HG02885 (cell line): ENCODE data around the gene CDHR2.
A peak's percentile ranks its signal among the peaks of the same experiment; 100 is the strongest.
"Not testable (repeated sequence)": the region's sequence is repeated elsewhere in the genome, so short reads cannot be mapped to it uniquely, and the experiment has no call there.

ENCODE experiments used
- ATAC-seq: cut with Tn5 transposase; IDR thresholded peaks from one replicate; pipeline ENCODE4 v1.9.1; 2021; ENCODE audit warnings: mild to moderate bottlenecking; ENCODE audit not compliant: unreplicated experiment, poor library complexity

Gene CDHR2

GRCh38 chr5:176538230-176538988 lies 10.7 kb upstream of the CDHR2 start:
- ATAC-seq: no peak

GRCh38 chr5:176538989-176539384 lies 10.2 kb upstream of the CDHR2 start:
- ATAC-seq: no peak

GRCh38 chr5:176540476-176540899 lies 8.7 kb upstream of the CDHR2 start:
- no peak for ATAC-seq

- no peak for ATAC-seq
Observed at GRCh38 chr5:176540956-176541337, 8.2 kb upstream of the CDHR2 start.

GRCh38 chr5:176541338-176542134 lies 7.6 kb upstream of the CDHR2 start:
- ATAC-seq: no peak

- no peak for ATAC-seq
Observed at GRCh38 chr5:176542135-176542595, 7.0 kb upstream of the CDHR2 start.

GRCh38 chr5:176542596-176543427 lies 6.3 kb upstream of the CDHR2 start:
- ATAC-seq: peak; percentile 64

GRCh38 chr5:176543428-176544182 lies 5.5 kb upstream of the CDHR2 start:
- ATAC-seq: peak; percentile 78

- no peak for ATAC-seq
Observed at GRCh38 chr5:176545388-176545736, 3.8 kb upstream of the CDHR2 start.

- ATAC-seq: no peak
Observed at GRCh38 chr5:176545737-176546509, 3.2 kb upstream of the CDHR2 start.

- ATAC-seq: no peak
Observed at GRCh38 chr5:176547802-176548201, 1.3 kb upstream of the CDHR2 start.

- no peak for ATAC-seq
Observed at GRCh38 chr5:176549871-176550270, 729 bp downstream of the CDHR2 start.

- ATAC-seq: no peak
Observed at GRCh38 chr5:176550275-176550831, 1.2 kb downstream of the CDHR2 start.

GRCh38 chr5:176550937-176551336 lies 1.8 kb downstream of the CDHR2 start:
- not testable (repeated sequence) for ATAC-seq

- ATAC-seq: no peak
Observed at GRCh38 chr5:176552332-176552869, 3.3 kb downstream of the CDHR2 start.

- ATAC-seq: no peak
Observed at GRCh38 chr5:176553260-176554085, 4.3 kb downstream of the CDHR2 start.

- no peak for ATAC-seq
Observed at GRCh38 chr5:176557846-176558245, 8.7 kb downstream of the CDHR2 start.

GRCh38 chr5:176559683-176560082 lies 10.5 kb downstream of the CDHR2 start:
- no peak for ATAC-seq
